ENCODE results near the gene GNA14. TPM values are rescaled to one million over a fixed set of nuclear protein-coding genes. Genes with fewer than 3 reads are reported as not detected.
A peak's percentile ranks its signal among the peaks of the same experiment; 100 is the strongest.
"Not testable (repeated sequence)": the region's sequence is repeated elsewhere in the genome, so short reads cannot be mapped to it uniquely, and the experiment has no call there.

Gene GNA14
- total RNA-seq, 4 donors from 2014 or later = 13.9 to 26.3 (median 19.9) TPM

- TF ChIP-seq POLR2A (IDR thresholded peaks at IDR 0.05) (no peak), CTCF (IDR thresholded peaks at IDR 0.05) (no peak)
- no peak overlapping the region for H3K4me3 ChIP-seq (replicated peaks in 1 of 3)
- no peak for DNase-seq
- peaks cover 29 to 31% of the 10 kb centered on the region in 2 donors for H3K4me1 ChIP-seq
- 94 to 96% methylated on average over 6 of the region's 6 CpGs for WGBS, 2 donors
- no peaks in the 10 kb centered on the region for H3K36me3 ChIP-seq
- H3K27ac ChIP-seq = peak overlapping the region in 2 of 3 donors; percentile 75 to 87
- intact Hi-C loops (cut with DNase I) = no loop called here
- H3K9me3 ChIP-seq = no peaks in the 10 kb centered on the region
- H3K27me3 ChIP-seq = no peaks in the 10 kb centered on the region
These were observed 150.6 kb downstream of the GNA14 start for GRCh38 chr9:77497322-77498198.

- Histone ChIP-seq H3K36me3 (no peaks in the 10 kb centered on the region), H3K4me1 (peaks cover 29 to 31% of the 10 kb centered on the region in 2 donors), H3K4me3 (replicated peaks in 1 of 3) (no peak overlapping the region), H3K27me3 (no peaks in the 10 kb centered on the region), H3K27ac (peak overlapping the region; percentile 8 to 87 (median 75)), H3K9me3 (no peaks in the 10 kb centered on the region)
- 21 to 30% methylated on average over 4 of the region's 4 CpGs for WGBS, 2 donors
- peak; percentile 24 to 48 for DNase-seq
- TF ChIP-seq CTCF (IDR thresholded peaks at IDR 0.05) (no peak), POLR2A (IDR thresholded peaks at IDR 0.05) (peak in 1 of 2 donors; percentile 15)
- intact Hi-C loops (cut with DNase I) = no loop called here
These were observed 152.1 kb downstream of the GNA14 start for GRCh38 chr9:77495834-77496671.

- H3K36me3 ChIP-seq, DNase-seq: not testable (repeated sequence)
- 94 to 97% methylated on average over 6 to 14 of the region's 18 CpGs for WGBS, 2 donors
These were observed 157.8 kb downstream of the GNA14 start for GRCh38 chr9:77490279-77490678.

GRCh38 chr9:77489405-77490163 lies 158.5 kb downstream of the GNA14 start:
- H3K27ac ChIP-seq; H3K9me3 ChIP-seq; intact Hi-C loops (cut with DNase I); H3K36me3 ChIP-seq; H3K4me1 ChIP-seq; H3K27me3 ChIP-seq; DNase-seq; H3K4me3 ChIP-seq (replicated peaks in 1 of 3): not testable (repeated sequence)
- 77 to 91% methylated on average over 23 of the region's 23 CpGs for WGBS, 2 donors

More at GRCh38 chr9:77490279-77490678, 157.8 kb downstream of the GNA14 start:
- H3K27me3 ChIP-seq; H3K9me3 ChIP-seq; intact Hi-C loops (cut with DNase I); H3K27ac ChIP-seq; H3K4me3 ChIP-seq (replicated peaks in 1 of 3); H3K4me1 ChIP-seq: not testable (repeated sequence)

DNA sequence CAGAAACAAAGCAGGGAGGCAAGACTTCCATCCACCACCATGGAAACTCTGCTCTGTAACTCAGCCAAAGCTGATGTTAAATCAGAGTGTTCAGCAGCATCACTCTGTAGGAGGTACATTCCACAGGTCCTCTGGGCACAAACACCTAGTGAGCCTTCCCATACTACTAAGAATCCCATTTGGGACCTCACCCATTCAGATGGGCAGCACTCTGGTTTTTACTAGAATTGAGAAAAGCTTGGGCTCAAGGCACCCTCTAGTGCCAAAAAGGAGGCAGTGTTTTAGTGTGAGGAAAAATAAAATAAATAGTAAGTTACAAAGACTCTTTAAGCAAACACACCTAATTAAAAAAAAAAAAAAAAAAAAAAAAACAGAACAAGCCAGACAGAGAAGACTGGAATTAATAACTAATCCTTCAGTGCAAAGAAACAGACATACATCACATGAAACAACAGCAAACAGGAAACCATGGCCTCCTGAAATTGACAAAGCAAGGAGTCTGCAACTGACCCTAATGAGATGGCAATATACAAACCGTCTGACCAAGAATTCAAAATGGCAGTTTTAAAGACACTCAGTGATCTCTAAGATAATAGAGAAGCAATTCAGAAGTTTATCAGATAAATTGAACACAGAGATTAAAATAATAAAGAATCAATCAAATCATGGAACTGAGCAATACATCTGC lies 159.5 kb downstream of the GNA14 start:
- no peak overlapping the region for H3K4me3 ChIP-seq (replicated peaks in 1 of 3)
- no peaks in the 10 kb centered on the region for H3K4me1 ChIP-seq
- intact Hi-C loops (cut with DNase I) = no loop called here
- no peak for DNase-seq
- TF ChIP-seq POLR2A (IDR thresholded peaks at IDR 0.05) (no peak), CTCF (IDR thresholded peaks at IDR 0.05) (peak in 4 of 6 experiments; percentile 8 to 44 (median 38))
- H3K27me3 ChIP-seq = no peaks in the 10 kb centered on the region
- no peaks in the 10 kb centered on the region for H3K36me3 ChIP-seq
- WGBS, 2 donors = 68 to 79% methylated on average over 1 of the region's 1 CpG
- H3K9me3 ChIP-seq = no peaks in the 10 kb centered on the region
- no peak overlapping the region for H3K27ac ChIP-seq

Data from thyroid gland (tissue), 4 donors.